ENCODE measurements around the gene DCBLD1. TPM values are rescaled to one million over a fixed set of nuclear protein-coding genes. Genes with fewer than 3 reads are reported as not detected.
A peak's percentile ranks its signal among the peaks of the same experiment; 100 is the strongest.

The DCBLD1 gene
- total and polyA plus RNA-seq, 2 of the 4 experiments (the other 2 are of a cell fraction), result 21.1 to 27.8 TPM

GRCh38 chr6:117498159-117498558, 15.7 kb downstream of the DCBLD1 start:
- peak overlapping the region; percentile 98 for H3K18ac ChIP-seq (ENCODE audit: low read depth, low read length)
- H2AK5ac ChIP-seq (ENCODE audit: low read depth, low read length), result 0 out of 2 replicates have a peak overlapping the region, but pooled peaks have one; percentile 68
- H3K4me1 ChIP-seq (ENCODE audit: control insufficient read depth, insufficient read depth, low read length), result peaks cover 29% of the 10 kb centered on the region
- POLR2A ChIA-PET (ENCODE audit: unreplicated experiment), result no interaction called here
- H4K91ac ChIP-seq (ENCODE audit: insufficient read depth, low read depth, low read length), result no peak overlapping the region
- in situ Hi-C loops (cut with MboI; ENCODE audit: low sequenced_read_pairs), result no loop called here
- H3K23ac ChIP-seq (ENCODE audit: low read depth, low read length), result no peak overlapping the region
- H3K9me3 ChIP-seq (ENCODE audit: control insufficient read depth, insufficient read depth, low read length), result no peaks in the 10 kb centered on the region
- ATAC-seq (ENCODE audit: low read depth) (peak; percentile 73), DNase-seq (peak; percentile 87)
- peaks cover 21 to 64% of the 10 kb centered on the region in 2 experiments for H3K79me1 ChIP-seq (ENCODE audit: low read depth in 1 of 2, low read length in 2 of 2)
- H3K36me3 ChIP-seq (ENCODE audit: control insufficient read depth, insufficient read depth, low read length), result peaks cover 2% of the 10 kb centered on the region; the same call in 1 of the 2 replicates
- H3K27ac ChIP-seq (ENCODE audit: insufficient read depth, low read length), result peak overlapping the region; percentile 90
- 0 out of 2 replicates have a peak overlapping the region, but pooled peaks have one; percentile 52 for H3K9ac ChIP-seq (ENCODE audit: low read depth, low read length)
- no peaks in the 10 kb centered on the region for H4K20me1 ChIP-seq (ENCODE audit: insufficient read depth, low read length)
- H2AK9ac ChIP-seq (replicated peaks; ENCODE audit: low read depth, low read length, poor library complexity), result no peak overlapping the region
- peak overlapping the region; percentile 91; the same call in 1 of the 2 replicates for H2BK20ac ChIP-seq (ENCODE audit: low read depth, low read length)
- H3K4ac ChIP-seq (ENCODE audit: low read depth, low read length), result peak overlapping the region; percentile 79; the same call in 1 of the 2 replicates
- H4K5ac ChIP-seq (ENCODE audit: low read depth, low read length), result peak overlapping the region; percentile 95; the same call in 1 of the 2 replicates
- peak overlapping the region; percentile 99 for H2BK5ac ChIP-seq (ENCODE audit: low read depth, low read length, poor library complexity, severe bottlenecking)
- WGBS, 2 experiments (ENCODE audit: extremely low coverage in 2 of 2, insufficient read length in 1 of 2), result no CpG with 5 or more reads among the region's 2 CpGs
- peak overlapping the region; percentile 99 for H3K4me2 ChIP-seq (ENCODE audit: low read depth, low read length)
- TF ChIP-seq POLR2A (IDR thresholded peaks at IDR 0.05; ENCODE audit: low read depth, low read length) (no peak), USF2 (IDR thresholded peaks at IDR 0.05; ENCODE audit: low read depth, low read length) (no peak), MAZ (IDR thresholded peaks at IDR 0.05; ENCODE audit: borderline replicate concordance, low read depth, low read length) (no peak), RAD21 (IDR thresholded peaks at IDR 0.05; ENCODE audit: low read length) (0 out of 2 replicates have a peak, but pooled peaks have one; percentile 9), FOS (IDR thresholded peaks at IDR 0.05; ENCODE audit: low read depth, low read length) (peak; percentile 64; the same call in 1 of the 2 replicates), CEBPB (IDR thresholded peaks at IDR 0.05; ENCODE audit: low read depth, low read length) (peak; percentile 71)
- no peaks in the 10 kb centered on the region for H3K27me3 ChIP-seq (ENCODE audit: control insufficient read depth, insufficient read depth, low read length)
- intact Hi-C loops (cut with micrococcal nuclease), result no loop called here
- H3K14ac ChIP-seq (replicated peaks; ENCODE audit: low read depth, low read length), result no peak overlapping the region
- no peak overlapping the region for H2AFZ ChIP-seq (replicated peaks; ENCODE audit: low read length, poor library complexity)
- CTCF ChIA-PET, result interaction anchor here (0.5 to 1.3 kb wide), 2 partner anchors 33 to 48 kb away, joined by 3 to 7 read pairs; no protein-coding TSS in a partner anchor
- peak overlapping the region; percentile 37; the same call in 1 of the 3 replicates for H2BK15ac ChIP-seq (ENCODE audit: low read depth, low read length)
- H4K8ac ChIP-seq (ENCODE audit: low read depth in 2 of 2, low read length in 2 of 2), result peak overlapping the region in 1 of 2 experiments; percentile 73; a peak in 2 of 4 replicates
- no TSS peak for BruUV-seq (replicated peaks)
- peak overlapping the region; percentile 69 for H3K56ac ChIP-seq (ENCODE audit: extremely low read depth, insufficient read depth, low read length)
- H3K4me3 ChIP-seq (ENCODE audit: insufficient read depth, low read depth, low read length), result no peak overlapping the region; the same call in 1 of the 2 replicates
- peak overlapping the region; percentile 85; the same call in 1 of the 2 replicates for H2BK120ac ChIP-seq (ENCODE audit: low read depth, low read length)
- H3K9me1 ChIP-seq (ENCODE audit: insufficient read depth, low read length), result peaks cover 5% of the 10 kb centered on the region
- dilution Hi-C loops (cut with HindIII; ENCODE audit: low sequenced_read_pairs, unreplicated experiment), result no loop called here
